GM12891 (cell line): ENCODE results near the gene PTPRT.

Source experiments
- PAX5 ChIP-seq: IDR thresholded peaks from 2 replicates; pipeline ENCODE4 v1.6.1; 2011; ENCODE audit warnings: low read length, moderate library complexity, mild to moderate bottlenecking; ENCODE audit not compliant: insufficient read depth, severe bottlenecking
- POLR2A ChIP-seq: IDR thresholded peaks from 2 replicates; pipeline ENCODE4 v1.6.1; 2011; ENCODE audit warnings: low read depth, low read length, control low read depth
- POLR2AphosphoS5 ChIP-seq: IDR thresholded peaks from 2 replicates; pipeline ENCODE4 v1.6.1; 2011; ENCODE audit warnings: low read depth, low read length, control low read depth
- SPI1 ChIP-seq: IDR thresholded peaks from 2 replicates; pipeline ENCODE4 v1.6.1; 2011; ENCODE audit warnings: low read depth, low read length, control low read depth

DNA sequence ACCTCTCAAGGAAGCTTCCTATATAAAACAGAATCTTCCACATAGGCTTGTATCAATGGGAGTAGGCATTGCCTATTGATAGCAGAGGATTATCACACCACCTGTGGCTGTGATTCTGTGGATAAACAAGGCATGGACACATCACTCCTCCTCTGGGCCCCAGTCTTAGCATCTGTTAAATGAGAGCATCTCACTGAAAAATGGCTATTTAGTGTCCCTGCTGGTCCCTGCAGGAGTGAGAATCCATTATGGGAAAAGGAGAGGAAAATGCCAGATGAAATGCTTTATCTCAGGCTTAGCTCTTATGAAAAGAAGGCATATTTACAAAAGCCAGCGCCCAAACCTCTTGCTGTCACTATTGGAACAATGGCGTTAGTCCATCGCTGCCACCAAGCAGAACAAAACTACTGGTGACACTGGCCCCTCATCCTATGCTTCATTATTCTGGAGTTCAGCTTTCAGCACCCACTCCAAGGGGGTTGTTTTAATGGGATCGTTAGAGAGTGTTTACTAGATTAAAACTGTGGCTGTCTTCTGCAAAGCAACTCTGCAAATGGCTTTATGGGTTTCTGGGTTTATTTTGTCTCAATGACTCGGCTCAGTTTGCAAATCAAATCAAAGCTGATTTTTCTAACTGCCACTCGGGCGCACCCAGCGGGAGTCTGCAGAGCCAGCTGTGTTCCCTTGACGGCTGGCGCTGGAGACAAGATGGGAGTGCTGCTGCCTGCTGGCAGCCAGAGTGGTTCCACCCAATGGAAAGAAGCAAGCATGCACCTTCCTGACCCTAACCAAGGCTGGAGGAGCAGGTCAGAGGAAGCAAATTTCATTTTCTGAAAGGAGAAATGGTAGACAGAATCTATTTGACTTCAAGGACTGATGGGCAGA is 912.7 kb downstream of the PTPRT start:
- TF ChIP-seq POLR2A = no peak
- TF ChIP-seq SPI1 = no peak
- no peak for TF ChIP-seq POLR2AphosphoS5
- no peak for TF ChIP-seq PAX5
